Fibroblast of skin of right quadriceps (primary cell): Measurements from ENCODE around the gene WDR55.
"Not testable (repeated sequence)": the region's sequence is repeated elsewhere in the genome, so short reads cannot be mapped to it uniquely, and the experiment has no call there.

Experiments
- DNase-seq: peaks from one replicate; pipeline ENCODE4 v3.0.0-alpha.2; 2013

Gene WDR55, protein sequence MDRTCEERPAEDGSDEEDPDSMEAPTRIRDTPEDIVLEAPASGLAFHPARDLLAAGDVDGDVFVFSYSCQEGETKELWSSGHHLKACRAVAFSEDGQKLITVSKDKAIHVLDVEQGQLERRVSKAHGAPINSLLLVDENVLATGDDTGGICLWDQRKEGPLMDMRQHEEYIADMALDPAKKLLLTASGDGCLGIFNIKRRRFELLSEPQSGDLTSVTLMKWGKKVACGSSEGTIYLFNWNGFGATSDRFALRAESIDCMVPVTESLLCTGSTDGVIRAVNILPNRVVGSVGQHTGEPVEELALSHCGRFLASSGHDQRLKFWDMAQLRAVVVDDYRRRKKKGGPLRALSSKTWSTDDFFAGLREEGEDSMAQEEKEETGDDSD

DNA sequence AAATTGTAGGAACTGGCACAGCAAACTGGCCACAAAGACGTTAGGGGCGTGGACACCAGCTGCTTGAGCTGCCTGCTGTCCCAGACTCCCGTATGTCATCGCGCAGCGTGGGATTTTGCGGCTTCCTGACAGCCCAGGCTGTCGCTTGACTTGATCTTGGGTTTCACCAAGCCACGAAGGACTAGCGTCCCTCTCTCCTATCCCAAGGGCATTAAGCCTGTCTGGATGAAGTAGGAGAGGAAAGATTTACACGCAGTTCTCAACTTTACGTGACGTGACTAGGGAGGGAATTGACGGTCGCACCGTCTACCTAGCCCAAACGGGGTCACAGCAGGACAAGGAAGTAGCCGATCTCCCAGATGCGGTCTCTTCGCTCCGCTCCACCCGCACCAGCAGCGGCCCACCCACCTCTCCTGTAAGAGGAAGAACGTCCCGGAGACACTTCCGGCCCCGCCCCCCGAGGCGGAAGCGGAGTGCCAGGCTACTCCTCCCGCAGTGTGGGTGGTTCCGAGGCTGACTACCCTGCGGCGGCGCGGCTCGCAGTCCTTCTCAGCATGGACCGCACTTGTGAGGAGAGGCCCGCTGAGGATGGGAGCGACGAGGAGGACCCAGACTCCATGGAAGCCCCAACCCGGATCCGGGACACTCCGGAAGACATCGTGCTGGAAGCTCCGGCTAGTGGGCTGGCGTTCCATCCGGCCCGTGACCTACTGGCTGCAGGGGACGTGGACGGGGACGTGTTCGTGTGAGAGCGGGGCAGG is at the start of gene WDR55:
TSS of gene WDR55 (plus strand) at position 546 of the 761 bp plus-strand sequence. CDS start at position 555, 9 bp downstream.
- peak; percentile 91 for DNase-seq

DNA sequence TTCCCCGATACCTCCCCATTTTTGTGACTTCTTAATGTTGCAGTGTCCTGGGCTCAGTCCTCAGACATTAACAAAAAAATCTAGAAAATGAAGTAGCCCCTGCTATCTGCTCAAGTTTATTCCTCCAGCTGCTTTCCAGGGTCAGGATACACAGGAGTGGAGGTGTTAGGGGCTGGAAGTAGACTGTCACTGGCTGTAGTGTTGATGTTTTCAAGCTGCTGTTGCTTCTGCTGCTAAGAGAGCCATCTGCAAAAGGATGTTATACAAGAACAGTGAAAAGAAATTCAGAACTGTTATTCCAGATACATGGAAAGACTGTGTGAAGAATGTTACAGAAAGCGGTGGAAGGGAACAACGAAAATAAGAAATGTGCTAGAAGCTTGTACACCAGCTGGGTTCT is 42.4 kb upstream of the WDR55 start:
- DNase-seq = no peak

DNA sequence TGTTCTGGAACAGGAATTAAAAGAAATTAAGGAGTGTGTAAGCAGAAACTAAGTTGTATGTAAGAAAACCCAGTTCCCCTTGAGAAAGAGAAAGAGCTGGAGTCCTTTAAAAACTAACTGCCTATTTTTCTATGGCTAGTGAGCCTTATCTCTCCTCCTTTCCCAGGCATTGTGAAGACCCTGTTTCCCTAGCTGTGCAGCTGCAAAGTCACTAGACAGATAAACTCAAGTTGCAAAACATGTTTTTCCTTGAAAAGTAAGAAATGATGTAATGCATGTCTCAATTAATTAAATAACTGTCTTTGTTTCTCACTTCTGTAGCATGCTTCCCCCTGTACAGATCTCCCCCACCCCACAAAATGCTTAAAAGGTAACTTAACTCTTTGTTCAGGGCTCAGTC is 41.6 kb upstream of the WDR55 start:
- not testable (repeated sequence) for DNase-seq

- not testable (repeated sequence) for DNase-seq
These were observed 39.8 kb upstream of the WDR55 start for GRCh38 chr5:140624886-140625285.

DNA sequence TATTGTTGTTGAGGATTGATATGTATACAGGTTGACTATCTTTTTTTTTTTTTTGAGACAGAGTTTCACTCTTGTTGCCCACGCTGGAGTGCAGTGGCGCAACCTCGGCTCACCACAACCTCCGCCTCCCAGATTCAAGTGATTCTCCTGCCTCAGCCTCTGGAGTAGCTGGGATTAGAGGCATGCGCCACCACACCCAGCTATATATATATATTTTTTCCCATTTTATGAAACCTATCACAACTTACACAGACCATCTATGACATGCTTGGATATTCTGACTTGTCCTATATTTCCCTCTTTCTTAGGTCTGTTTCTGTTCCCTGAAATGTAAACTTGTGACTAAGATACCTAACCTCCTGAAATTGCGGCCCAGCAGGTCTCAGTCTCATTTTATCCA is 36.7 kb upstream of the WDR55 start:
- DNase-seq = no peak

GRCh38 chr5:140628711-140629110 is 36.0 kb upstream of the WDR55 start:
- no peak for DNase-seq

DNA sequence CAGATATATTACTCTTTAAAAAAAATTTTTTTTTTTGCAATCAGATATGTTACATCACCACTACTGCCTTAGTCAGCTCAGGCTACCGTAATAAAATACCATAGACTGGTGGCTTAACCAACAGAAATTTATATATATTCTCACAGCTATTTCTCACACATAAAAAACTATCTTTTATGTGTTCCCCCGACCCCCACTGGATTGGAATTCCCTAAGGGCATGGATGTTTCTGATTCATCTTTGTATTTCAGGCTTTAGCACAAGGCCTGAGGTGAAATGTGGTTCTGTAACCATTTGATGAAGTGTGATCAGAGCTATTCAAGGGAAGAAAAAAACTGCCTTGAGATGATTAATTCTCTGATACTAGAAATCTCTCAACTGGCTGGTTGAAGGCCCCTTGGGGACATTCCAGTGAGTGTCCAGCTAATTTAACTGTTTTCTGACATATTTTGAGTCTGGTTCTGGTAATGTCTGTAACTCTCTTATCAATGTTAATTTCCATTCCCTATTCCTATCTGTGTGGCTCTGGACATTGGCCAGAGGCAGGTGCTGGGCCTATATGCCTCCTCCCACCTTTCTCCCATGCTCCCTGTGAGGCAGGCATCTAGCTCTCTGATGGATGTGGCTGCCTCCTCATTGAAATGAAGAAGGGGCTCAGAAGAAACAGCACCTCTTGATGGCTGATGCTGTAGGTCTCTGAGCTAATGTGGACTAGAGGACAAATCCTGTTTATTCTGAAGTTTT is 34.2 kb upstream of the WDR55 start:
- DNase-seq = peak; percentile 56

GRCh38 chr5:140631036-140631417 is 33.7 kb upstream of the WDR55 start:
- DNase-seq = no peak

GRCh38 chr5:140631831-140632365 is 32.8 kb upstream of the WDR55 start:
- DNase-seq = no peak

GRCh38 chr5:140632366-140633020 is 32.2 kb upstream of the WDR55 start:
- peak; percentile 14 for DNase-seq

DNA sequence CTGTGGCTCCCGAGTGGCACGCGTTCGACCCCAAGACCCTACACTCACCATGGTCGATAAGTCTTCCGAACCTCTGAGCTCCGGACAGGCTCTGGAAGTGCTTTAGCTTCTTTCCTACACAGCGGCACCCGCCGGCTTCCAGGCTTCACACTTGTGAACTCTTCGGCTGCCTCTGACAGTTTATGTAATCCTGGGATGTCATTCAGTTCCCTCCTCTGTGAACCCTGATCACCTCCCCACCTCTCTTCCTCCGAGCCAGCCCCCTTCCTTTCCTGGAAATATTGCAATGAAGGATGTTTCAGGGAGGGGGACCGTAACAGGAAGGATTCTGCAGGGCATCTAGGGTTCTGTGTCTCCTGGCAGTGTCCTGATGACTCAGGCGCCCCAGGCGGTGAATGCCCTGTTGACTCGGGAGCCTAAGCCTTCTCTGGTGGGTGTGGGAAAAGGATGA is 31.7 kb upstream of the WDR55 start, which contains the start of gene CD14:
TSS of gene CD14 (minus strand) at position 155 of the 451 bp plus-strand sequence. CDS start at position 51, 104 bp downstream.
- DNase-seq = peak; percentile 13

- no peak for DNase-seq
These were observed 31.2 kb upstream of the WDR55 start for GRCh38 chr5:140633501-140633900.

DNA sequence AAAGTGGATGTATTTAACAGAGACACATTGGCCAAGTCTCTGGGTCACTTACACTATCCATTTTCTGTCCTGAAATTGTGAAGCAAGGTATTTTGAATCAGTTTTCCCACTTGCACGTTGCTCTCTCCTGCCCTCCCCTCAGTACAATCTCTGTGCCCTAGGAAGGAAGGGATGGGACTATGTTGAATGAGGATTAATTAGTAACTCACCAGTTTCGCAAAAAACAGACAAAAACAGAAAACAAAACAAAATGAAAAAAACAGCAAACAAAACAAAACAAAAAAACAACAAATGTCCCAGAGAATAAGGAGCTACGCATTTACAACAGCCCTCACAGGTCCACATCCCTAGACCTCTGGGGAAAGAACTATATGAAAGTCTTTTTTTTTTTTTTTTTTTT is 30.6 kb upstream of the WDR55 start:
- no peak for DNase-seq

DNA sequence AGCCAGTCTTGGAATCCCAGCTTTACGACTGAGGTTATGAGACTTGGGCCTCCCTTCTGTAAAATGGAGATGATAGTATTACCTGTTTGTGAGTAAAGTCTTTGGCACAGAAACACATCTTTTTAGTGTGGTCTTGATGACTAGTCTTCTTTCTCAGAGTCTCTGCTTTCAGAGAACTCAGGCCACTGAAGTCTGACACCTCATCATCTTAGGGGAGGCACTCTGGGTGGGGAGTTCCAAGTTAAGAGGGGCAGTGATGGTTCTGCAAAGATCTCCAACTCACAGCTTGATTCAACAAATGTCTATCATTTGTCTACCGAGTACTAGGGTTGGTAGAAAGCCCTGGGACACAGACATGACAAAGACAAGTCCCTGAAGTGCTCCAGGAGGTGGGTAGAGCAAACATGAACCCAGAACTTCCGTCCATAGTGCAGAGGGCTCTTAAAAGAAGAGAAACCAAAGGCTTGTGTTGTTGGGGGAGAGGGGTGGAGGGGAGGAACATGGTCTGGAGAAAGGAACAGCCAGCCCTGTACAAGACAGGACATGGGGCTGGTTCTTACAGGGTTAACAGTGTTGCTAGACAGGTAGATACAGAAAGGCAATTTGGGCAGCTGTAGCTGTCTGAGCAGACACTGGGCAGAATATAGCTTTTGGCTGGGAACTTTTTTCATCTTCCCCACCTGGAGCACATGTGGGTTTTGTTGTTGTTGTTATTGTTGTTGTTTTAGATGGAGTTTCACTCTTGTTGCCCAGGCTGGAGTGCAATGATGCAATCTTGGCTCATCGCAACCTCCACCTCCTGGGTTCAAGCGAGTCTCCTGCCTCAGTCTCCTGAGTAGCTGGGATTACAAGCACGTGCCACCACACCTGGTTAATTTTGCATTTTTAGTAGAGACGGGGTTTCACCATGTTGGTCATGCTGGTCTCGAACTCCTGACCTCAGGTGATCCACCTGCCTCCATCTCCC is 29.1 kb upstream of the WDR55 start:
- no peak for DNase-seq

DNA sequence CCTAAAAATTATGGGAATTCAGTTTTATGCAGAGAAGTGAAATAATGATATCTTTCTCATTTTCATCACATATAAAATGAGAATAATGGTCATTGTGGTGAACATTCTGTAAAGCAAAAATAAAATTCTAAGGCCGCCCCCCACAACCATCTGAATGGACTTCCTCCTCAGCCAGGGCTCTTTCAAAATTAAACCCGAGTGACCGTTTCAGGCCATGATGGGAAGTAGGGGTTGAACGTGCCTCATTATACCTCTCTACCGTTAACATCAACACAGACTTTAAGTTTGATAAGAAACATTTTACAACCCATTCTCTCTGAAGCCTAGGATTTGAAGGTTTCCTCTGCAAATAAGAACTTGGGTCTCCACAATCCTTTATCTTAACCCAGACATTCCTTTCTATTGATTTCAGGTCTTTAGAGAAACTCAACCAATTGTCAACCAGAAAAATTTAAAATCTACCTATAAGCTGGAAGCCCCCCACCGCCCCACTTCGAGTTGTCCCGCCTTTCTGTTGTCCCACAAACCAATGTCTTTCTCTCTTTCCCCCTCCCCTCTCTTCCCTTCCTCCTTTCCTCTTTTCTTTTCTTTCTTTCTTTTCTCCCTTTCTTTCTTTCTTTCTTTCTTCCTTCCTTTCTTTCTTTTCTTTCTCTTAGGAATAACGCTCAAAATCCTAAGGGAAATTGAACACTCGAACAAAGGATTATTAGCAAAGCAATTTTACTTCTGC is 27.2 kb upstream of the WDR55 start:
- DNase-seq = no peak

GRCh38 chr5:140638898-140639147 is 25.9 kb upstream of the WDR55 start:
- not testable (repeated sequence) for DNase-seq

DNA sequence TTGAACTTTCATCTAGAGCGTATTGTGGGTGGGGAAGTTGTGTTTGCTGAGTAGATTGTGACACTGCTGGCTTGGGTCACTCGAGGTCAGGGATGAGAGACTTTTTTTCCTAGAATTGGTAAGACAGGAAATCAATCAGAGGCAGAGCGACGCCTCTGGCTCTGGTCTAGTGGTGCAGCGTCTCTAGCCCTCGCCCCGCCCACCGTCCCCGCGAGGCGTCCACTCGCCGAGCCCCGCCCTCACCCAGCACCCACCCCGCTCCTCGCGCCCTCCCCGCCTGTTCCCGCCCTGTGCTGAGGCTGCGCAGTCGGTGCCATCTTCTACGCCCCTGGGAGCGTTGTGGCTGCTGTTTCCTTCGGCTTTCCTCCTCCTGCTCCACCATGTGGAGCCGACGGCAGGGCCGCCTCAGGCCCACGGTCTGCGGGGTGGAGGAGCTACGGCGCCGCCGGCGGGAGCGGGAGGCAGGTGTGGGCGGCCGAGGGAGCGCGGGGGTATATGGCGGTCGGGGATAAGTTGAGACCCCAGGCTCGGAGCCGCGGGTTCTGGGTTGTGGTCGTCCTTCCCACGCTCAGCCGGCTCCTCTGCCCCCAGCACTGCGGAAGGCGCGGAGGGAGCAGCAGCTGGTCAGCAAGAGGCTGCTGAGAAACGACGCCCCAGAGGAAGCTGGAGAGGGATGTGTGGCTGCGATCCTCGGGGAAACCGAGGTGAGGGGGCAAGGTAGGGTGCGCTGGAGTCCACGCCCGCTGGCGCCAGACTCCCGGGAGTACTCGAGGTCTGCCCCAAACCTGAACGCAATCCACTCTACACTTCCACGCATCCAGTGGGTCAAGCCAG is 25.3 kb upstream of the WDR55 start, which contains the start of gene TMCO6:
TSS of gene TMCO6 (plus strand) at position 304 of the 834 bp plus-strand sequence. CDS start at position 381, 77 bp downstream.
- peak; percentile 93 for DNase-seq

GRCh38 chr5:140641716-140642115 is 23.0 kb upstream of the WDR55 start:
- no peak for DNase-seq

- no peak for DNase-seq
These were observed 22.0 kb upstream of the WDR55 start for GRCh38 chr5:140642718-140643117.

GRCh38 chr5:140647042-140647419 is 17.7 kb upstream of the WDR55 start:
- DNase-seq = no peak
